Upper lobe of right lung (tissue), 1 donor: Measurements from ENCODE around the gene MYO1G. TPM values are rescaled to one million over a fixed set of nuclear protein-coding genes. Genes with fewer than 3 reads are reported as not detected.
A peak's percentile ranks its signal among the peaks of the same experiment; 100 is the strongest.

Experiments used
- ATAC-seq: fragments of 200-7000 bp; cut with Tn5 transposase; one replicate; pipeline ENCODE4 v1.9.1; 2020; ENCODE audit warnings: mild to moderate bottlenecking, moderate library complexity
- DNase-seq: peaks from one replicate; pipeline ENCODE4 v3.0.0-alpha.2; 2020
- H3K27ac ChIP-seq: fragments of 200-600 bp; one replicate; pipeline ENCODE4 v1.8.0; 2022
- H3K27me3 ChIP-seq: fragments of 200-600 bp; one replicate; pipeline ENCODE4 v1.8.0; 2022; ENCODE audit warnings: mild to moderate bottlenecking
- H3K36me3 ChIP-seq: fragments of 200-600 bp; one replicate; pipeline ENCODE4 v1.8.0; 2022
- H3K4me1 ChIP-seq: fragments of 200-600 bp; one replicate; pipeline ENCODE4 v1.8.0; 2022
- H3K4me3 ChIP-seq: fragments of 200-600 bp; one replicate; pipeline ENCODE4 v1.8.0; 2022; ENCODE audit warnings: mild to moderate bottlenecking
- H3K9me3 ChIP-seq: fragments of 200-600 bp; one replicate; pipeline ENCODE4 v1.8.0; 2022
- intact Hi-C: fragments of 100-400 bp; cut with DNase I; formaldehyde crosslinking; loops from one replicate; pipeline ENCODE4 v1.11.0; 2022
- total RNA-seq: library from RNA; stranded (reverse); fragmentation: NEBNext Ultra II Directional; extraction: Animal tissue kit (Norgen Biotek cat#: 25700); gene quantifications from one replicate; pipeline ENCODE4 v1.2.1, GENCODE V29; 2021
- TF ChIP-seq, protein P1 (sequence below): fragments of 200-600 bp; IDR thresholded peaks from one replicate; pipeline ENCODE4 v1.8.0; 2022; ENCODE audit warnings: antibody characterized with exemption
- donor health status: DM: no; HTN: yes; CAD: no; lungs with severe emphysema.

MYO1G gene
- total RNA-seq, 1 donor from 2014 or later = 21.0 TPM

DNA sequence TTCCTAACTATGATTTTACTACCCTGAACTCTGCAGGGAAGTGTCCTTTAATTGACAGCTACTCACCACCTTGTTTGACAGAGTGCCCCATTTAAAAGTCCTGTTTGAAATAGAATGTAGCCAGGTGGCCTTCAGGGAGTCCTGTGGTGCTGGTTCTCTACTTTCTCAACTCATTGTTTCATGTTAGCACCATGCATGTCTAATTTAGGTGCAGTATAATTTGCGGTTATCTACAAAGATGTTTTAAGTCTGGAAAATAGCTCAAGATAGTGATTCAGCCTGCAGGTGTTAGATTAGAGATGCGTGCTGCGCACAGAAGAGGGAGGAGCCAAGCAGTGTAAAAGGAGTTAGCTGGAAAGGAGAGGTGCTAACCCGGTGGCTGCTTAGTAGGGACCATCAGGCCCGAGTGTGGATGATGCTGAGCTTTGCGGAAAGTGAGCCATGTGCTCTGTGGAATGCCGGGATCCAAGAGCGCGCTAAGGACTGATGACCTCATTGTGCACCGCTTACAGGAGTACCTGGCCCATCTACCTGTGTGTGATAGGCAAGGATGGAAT is 22.4 kb upstream of the MYO1G start:
- intact Hi-C loops = no loop called here
- Histone ChIP-seq H3K4me1 (peaks cover 17% of the 10 kb centered on the region), H3K4me3 (peak overlapping the region; percentile 73), H3K36me3 (no peaks in the 10 kb centered on the region), H3K9me3 (no peaks in the 10 kb centered on the region), H3K27me3 (no peaks in the 10 kb centered on the region), H3K27ac (peak overlapping the region; percentile 88)
- ATAC-seq (no peak), DNase-seq (peak; percentile 62)
- TF ChIP-seq, protein P1, sequence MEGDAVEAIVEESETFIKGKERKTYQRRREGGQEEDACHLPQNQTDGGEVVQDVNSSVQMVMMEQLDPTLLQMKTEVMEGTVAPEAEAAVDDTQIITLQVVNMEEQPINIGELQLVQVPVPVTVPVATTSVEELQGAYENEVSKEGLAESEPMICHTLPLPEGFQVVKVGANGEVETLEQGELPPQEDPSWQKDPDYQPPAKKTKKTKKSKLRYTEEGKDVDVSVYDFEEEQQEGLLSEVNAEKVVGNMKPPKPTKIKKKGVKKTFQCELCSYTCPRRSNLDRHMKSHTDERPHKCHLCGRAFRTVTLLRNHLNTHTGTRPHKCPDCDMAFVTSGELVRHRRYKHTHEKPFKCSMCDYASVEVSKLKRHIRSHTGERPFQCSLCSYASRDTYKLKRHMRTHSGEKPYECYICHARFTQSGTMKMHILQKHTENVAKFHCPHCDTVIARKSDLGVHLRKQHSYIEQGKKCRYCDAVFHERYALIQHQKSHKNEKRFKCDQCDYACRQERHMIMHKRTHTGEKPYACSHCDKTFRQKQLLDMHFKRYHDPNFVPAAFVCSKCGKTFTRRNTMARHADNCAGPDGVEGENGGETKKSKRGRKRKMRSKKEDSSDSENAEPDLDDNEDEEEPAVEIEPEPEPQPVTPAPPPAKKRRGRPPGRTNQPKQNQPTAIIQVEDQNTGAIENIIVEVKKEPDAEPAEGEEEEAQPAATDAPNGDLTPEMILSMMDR = no peak

DNA sequence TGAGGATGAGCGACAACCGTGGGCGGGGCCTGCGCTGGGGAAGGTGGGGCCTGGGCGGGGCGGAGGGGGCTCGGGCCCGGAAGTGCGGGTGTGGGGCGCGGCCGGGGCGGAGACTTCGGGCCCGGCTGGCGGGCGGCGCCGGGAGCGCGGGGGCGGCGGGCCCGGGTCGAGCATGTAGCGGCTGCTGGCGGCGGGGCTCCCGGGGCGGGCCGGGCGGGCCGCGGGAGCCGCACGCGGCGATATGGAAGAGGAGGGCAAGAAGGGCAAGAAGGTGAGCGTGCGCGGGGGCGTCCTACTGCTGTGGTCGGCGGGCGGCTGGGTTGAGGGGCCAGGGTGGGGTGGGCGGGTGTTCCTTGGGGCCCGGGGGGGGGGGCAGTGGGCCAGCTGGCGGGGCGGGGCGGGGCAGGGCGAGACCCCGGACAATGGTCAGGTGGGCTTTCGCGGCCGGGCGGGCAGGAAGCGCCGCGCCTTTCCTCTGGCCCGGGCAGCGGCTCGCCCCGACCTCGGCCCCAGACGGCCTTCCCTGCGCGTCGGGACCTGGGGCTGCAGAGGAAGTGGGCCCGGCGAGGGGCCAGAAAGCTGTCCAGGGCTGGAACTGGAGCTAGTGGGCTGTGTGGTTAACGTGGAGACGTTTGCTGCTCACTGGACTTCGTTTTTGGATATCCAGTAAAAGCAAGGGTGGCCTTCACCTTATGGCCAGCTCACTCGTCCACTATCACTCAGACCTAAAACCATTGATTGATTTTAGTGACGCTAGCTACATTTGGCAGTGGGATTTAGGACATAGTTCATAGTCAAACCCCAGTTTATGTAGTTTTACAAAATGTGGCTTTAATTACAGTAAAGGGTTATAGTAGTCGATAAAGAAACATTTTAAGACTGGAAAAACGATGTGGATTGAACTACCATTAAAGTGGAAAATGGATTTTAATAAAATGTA is 21.5 kb upstream of the MYO1G start, which contains the start of gene CCM2:
TSS of gene CCM2 (plus strand) at position 109 of the 940 bp plus-strand sequence. CDS start at position 242, 133 bp downstream.
- TF ChIP-seq, protein P1 = no peak
- peak; percentile 13 for ATAC-seq
- peak within 1 kb of the TSS; percentile 75 for H3K4me3 ChIP-seq
- H3K27ac ChIP-seq = peak within 1 kb of the TSS; percentile 88
- DNase-seq = peak; percentile 83
- no peaks in the 10 kb centered on the region for H3K9me3 ChIP-seq
- H3K27me3 ChIP-seq = no peaks in the 10 kb centered on the region
- peaks cover 17% of the 10 kb centered on the region for H3K4me1 ChIP-seq
- intact Hi-C loops = no loop called here
- H3K36me3 ChIP-seq = no peaks in the 10 kb centered on the region

DNA sequence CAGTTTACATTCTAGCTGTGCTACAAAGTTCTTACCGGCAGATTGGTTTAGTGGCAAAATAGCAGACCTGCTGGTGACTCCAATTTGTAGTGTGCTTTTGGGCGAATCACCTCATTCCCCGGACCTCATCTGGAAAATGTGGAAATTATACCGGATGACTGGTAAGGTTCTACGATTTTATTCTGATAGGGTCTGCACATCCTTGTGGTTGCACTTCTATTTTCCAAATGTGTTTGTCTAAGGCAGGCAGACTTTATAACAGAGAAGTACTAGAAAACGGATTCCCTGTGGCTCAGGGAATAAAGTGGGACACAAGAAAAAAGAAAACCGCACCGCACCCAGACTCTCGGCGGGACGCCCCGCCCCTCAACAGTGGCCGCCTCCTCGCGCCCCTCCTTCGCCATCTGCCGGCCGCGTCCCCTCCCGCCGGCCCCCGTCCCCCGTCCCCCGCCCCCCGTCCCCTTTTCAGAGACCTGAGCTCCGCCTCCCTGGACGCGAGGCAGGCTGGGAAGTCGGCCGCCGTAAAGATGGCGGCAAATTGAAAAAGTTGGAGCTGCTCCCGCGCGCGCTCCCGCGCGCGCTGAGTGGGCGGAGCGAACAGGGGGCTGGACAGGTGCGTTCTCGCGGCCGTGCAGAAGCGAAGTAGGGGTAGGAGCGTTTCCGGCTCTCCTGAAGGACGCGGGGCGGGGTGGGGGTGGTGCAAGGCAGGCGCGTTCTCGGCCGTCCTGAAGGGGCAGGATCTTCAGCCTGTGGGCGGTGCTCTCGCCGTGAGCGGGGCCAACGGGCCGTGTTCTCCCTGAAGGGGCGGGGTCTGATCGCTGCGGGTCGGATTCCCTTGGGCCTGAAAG is 20.7 kb upstream of the MYO1G start:
- Histone ChIP-seq H3K36me3 (no peaks in the 10 kb centered on the region), H3K9me3 (no peaks in the 10 kb centered on the region), H3K27me3 (no peaks in the 10 kb centered on the region), H3K27ac (peak overlapping the region; percentile 87), H3K4me1 (peaks cover 17% of the 10 kb centered on the region), H3K4me3 (peak overlapping the region; percentile 75)
- DNase-seq (peak; percentile 100), ATAC-seq (peak; percentile 97)
- intact Hi-C loops = no loop called here
- TF ChIP-seq, protein P1 = peak; percentile 18

DNA sequence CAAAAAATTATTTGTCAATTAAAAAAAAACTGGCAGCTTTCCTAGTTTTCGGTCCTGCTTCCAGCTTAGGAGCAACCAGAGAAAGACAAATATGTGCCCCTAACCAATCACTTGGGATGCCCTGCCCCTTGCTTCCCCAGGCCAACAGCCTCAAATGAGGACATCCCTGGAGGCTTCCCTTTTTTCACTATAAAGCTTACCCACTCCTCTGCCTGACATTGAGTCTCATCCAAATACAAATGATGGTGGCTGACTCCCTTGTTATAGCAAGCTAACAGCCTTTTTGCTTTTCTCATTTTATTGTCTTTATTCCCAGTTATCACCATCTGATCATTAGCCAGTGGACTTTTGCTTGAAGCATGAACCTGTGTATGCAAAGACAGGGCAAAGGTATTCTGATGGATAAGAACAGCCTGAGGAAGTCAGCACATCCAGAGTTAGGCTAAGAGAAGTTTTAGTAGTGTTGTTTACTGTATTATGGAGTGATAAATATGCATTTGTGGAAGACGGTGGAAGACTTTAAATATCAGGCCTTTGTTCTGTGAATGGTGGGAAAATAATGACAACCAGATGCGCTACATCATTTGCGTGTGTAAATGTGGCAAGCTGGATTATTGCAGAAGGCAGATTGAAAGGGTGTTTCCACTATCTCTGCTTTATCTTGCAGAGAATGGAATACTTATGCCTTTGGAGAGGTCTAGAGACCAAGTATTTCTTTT is 19.5 kb upstream of the MYO1G start:
- Histone ChIP-seq H3K4me1 (peaks cover 17% of the 10 kb centered on the region), H3K27ac (no peak overlapping the region), H3K36me3 (no peaks in the 10 kb centered on the region), H3K9me3 (no peaks in the 10 kb centered on the region), H3K4me3 (peak overlapping the region; percentile 75), H3K27me3 (no peaks in the 10 kb centered on the region)
- TF ChIP-seq, protein P1 = no peak
- ATAC-seq (no peak), DNase-seq (no peak)
- intact Hi-C loops = no loop called here
